ENCODE results near the gene KRTAP3-3.

Gene KRTAP3-3

GRCh38 chr17:40952661-40953060 lies 41.3 kb downstream of the KRTAP3-3 start:
- no peak overlapping the region for H3K4me3 ChIP-seq (ENCODE audit: low read depth, low read length)
- TF ChIP-seq CTCF (IDR thresholded peaks at IDR 0.05; ENCODE audit: low read depth, low read length, missing control alignments): no peak
- no peak for DNase-seq (ENCODE audit: low read depth)

- TF ChIP-seq CTCF (IDR thresholded peaks at IDR 0.05; ENCODE audit: low read depth, low read length, missing control alignments): no peak
- H3K4me3 ChIP-seq (ENCODE audit: low read depth, low read length): no peak overlapping the region
- no peak for DNase-seq (ENCODE audit: low read depth)
Observed at GRCh38 chr17:40952154-40952553, 41.8 kb downstream of the KRTAP3-3 start.

- no peak overlapping the region for H3K4me3 ChIP-seq (ENCODE audit: low read depth, low read length)
- TF ChIP-seq CTCF (IDR thresholded peaks at IDR 0.05; ENCODE audit: low read depth, low read length, missing control alignments): no peak
- DNase-seq (ENCODE audit: low read depth): no peak
Observed at GRCh38 chr17:40951011-40951622, 42.8 kb downstream of the KRTAP3-3 start.

- no peak for DNase-seq (ENCODE audit: low read depth)
- no peak for TF ChIP-seq CTCF (IDR thresholded peaks at IDR 0.05; ENCODE audit: low read depth, low read length, missing control alignments)
- H3K4me3 ChIP-seq (ENCODE audit: low read depth, low read length): no peak overlapping the region
Observed at GRCh38 chr17:40950176-40950575, 43.8 kb downstream of the KRTAP3-3 start.

GRCh38 chr17:40949418-40949817 lies 44.5 kb downstream of the KRTAP3-3 start:
- no peak for DNase-seq (ENCODE audit: low read depth)
- H3K4me3 ChIP-seq (ENCODE audit: low read depth, low read length): no peak overlapping the region
- no peak for TF ChIP-seq CTCF (IDR thresholded peaks at IDR 0.05; ENCODE audit: low read depth, low read length, missing control alignments)

- no peak for TF ChIP-seq CTCF (IDR thresholded peaks at IDR 0.05; ENCODE audit: low read depth, low read length, missing control alignments)
- no peak for DNase-seq (ENCODE audit: low read depth)
Observed at GRCh38 chr17:40947929-40948328, 46.0 kb downstream of the KRTAP3-3 start.

GRCh38 chr17:40945414-40945813 lies 48.5 kb downstream of the KRTAP3-3 start:
- no peak overlapping the region for H3K4me3 ChIP-seq (ENCODE audit: low read depth, low read length)
- TF ChIP-seq CTCF (IDR thresholded peaks at IDR 0.05; ENCODE audit: low read depth, low read length, missing control alignments): no peak

More at GRCh38 chr17:40947929-40948328, 46.0 kb downstream of the KRTAP3-3 start:
- H3K4me3 ChIP-seq (ENCODE audit: low read depth, low read length): no peak overlapping the region

More at GRCh38 chr17:40945414-40945813, 48.5 kb downstream of the KRTAP3-3 start:
- no peak for DNase-seq (ENCODE audit: low read depth)

Measured in GM12864 (cell line).